Progenitor cell of endocrine pancreas (in vitro differentiated cells): ENCODE measurements around the gene FCN2. TPM values are rescaled to one million over a fixed set of nuclear protein-coding genes. Genes with fewer than 3 reads are reported as not detected.

Experiments
- DNase-seq: peaks from one replicate; pipeline ENCODE4 v3.0.0; 2021; ENCODE audit warnings: low spot score; ENCODE audit not compliant: unreplicated experiment
- H3K27ac Mint-ChIP-seq: 2 replicates; pipeline ENCODE4 v1.8.0; 2021; ENCODE audit warnings: mild to moderate bottlenecking, moderate library complexity, mixed read lengths
- H3K27me3 Mint-ChIP-seq: 2 replicates; pipeline ENCODE4 v1.8.0; 2021; ENCODE audit warnings: mixed read lengths
- H3K36me3 Mint-ChIP-seq: 2 replicates; pipeline ENCODE4 v1.8.0; 2022; ENCODE audit warnings: mixed read lengths; ENCODE audit not compliant: insufficient read depth
- H3K4me1 Mint-ChIP-seq: 2 replicates; pipeline ENCODE4 v1.8.0; 2021; ENCODE audit warnings: low read depth, mixed read lengths
- H3K4me3 Mint-ChIP-seq: 2 replicates; pipeline ENCODE4 v1.8.0; 2021; ENCODE audit warnings: low read depth, mild to moderate bottlenecking, moderate library complexity, mixed read lengths
- H3K9me3 Mint-ChIP-seq: 2 replicates; pipeline ENCODE4 v1.8.0; 2021; ENCODE audit warnings: low read depth, mixed read lengths
- CTCF ChIP-seq: fragments of 200-600 bp; sonication (generic); IDR thresholded peaks from one replicate; pipeline ENCODE4 v1.5.0; 2021; ENCODE audit warnings: antibody characterized with exemption, mild to moderate bottlenecking; ENCODE audit not compliant: unreplicated experiment
- total RNA-seq: library from RNA; stranded (reverse); gene quantifications from 2 replicates; pipeline ENCODE4 v1.2.1, GENCODE V29; 2021

The FCN2 gene
- total RNA-seq, 1 donor from 2014 or later, result not detected

- H3K4me1 Mint-ChIP-seq, result no peaks in the 10 kb centered on the region
- peaks cover 14% of the 10 kb centered on the region for H3K27me3 Mint-ChIP-seq
- H3K4me3 Mint-ChIP-seq, result no peak overlapping the region
- TF ChIP-seq CTCF, result no peak
- H3K36me3 Mint-ChIP-seq, result no peaks in the 10 kb centered on the region
- DNase-seq, result no peak
- no peaks in the 10 kb centered on the region for H3K9me3 Mint-ChIP-seq
- no peak overlapping the region for H3K27ac Mint-ChIP-seq
Measured at GRCh38 chr9:134913041-134913712, 32.6 kb downstream of the FCN2 start.

- H3K27me3 Mint-ChIP-seq, result peaks cover 20% of the 10 kb centered on the region
- DNase-seq, result no peak
- no peaks in the 10 kb centered on the region for H3K4me1 Mint-ChIP-seq
- no peaks in the 10 kb centered on the region for H3K9me3 Mint-ChIP-seq
- H3K36me3 Mint-ChIP-seq, result no peaks in the 10 kb centered on the region
- H3K4me3 Mint-ChIP-seq, result no peak overlapping the region
- no peak for TF ChIP-seq CTCF
- H3K27ac Mint-ChIP-seq, result no peak overlapping the region
Measured at GRCh38 chr9:134913713-134914500, 33.3 kb downstream of the FCN2 start.

GRCh38 chr9:134914501-134914834, 33.9 kb downstream of the FCN2 start:
- Mint-ChIP-seq H3K27me3 (peaks cover 20% of the 10 kb centered on the region), H3K36me3 (no peaks in the 10 kb centered on the region), H3K27ac (no peak overlapping the region), H3K4me3 (no peak overlapping the region), H3K4me1 (no peaks in the 10 kb centered on the region), H3K9me3 (peaks cover 3% of the 10 kb centered on the region)
- DNase-seq, result no peak
- no peak for TF ChIP-seq CTCF

- Mint-ChIP-seq H3K4me1 (no peaks in the 10 kb centered on the region), H3K9me3 (peaks cover 8% of the 10 kb centered on the region)
- DNase-seq, result no peak
Measured at GRCh38 chr9:134915046-134915985, 34.7 kb downstream of the FCN2 start.

More at GRCh38 chr9:134915046-134915985, 34.7 kb downstream of the FCN2 start:
- Mint-ChIP-seq H3K27me3 (peaks cover 22% of the 10 kb centered on the region), H3K36me3 (no peaks in the 10 kb centered on the region), H3K27ac (no peak overlapping the region), H3K4me3 (no peak overlapping the region)
- TF ChIP-seq CTCF, result no peak
